ENCODE data around the gene TMEM151B. TPM values are rescaled to one million over a fixed set of nuclear protein-coding genes. Genes with fewer than 3 reads are reported as not detected.

TMEM151B gene
- total RNA-seq, 4 donors from 2014 or later = 0.10 to 0.15 TPM; not detected in 2

DNA sequence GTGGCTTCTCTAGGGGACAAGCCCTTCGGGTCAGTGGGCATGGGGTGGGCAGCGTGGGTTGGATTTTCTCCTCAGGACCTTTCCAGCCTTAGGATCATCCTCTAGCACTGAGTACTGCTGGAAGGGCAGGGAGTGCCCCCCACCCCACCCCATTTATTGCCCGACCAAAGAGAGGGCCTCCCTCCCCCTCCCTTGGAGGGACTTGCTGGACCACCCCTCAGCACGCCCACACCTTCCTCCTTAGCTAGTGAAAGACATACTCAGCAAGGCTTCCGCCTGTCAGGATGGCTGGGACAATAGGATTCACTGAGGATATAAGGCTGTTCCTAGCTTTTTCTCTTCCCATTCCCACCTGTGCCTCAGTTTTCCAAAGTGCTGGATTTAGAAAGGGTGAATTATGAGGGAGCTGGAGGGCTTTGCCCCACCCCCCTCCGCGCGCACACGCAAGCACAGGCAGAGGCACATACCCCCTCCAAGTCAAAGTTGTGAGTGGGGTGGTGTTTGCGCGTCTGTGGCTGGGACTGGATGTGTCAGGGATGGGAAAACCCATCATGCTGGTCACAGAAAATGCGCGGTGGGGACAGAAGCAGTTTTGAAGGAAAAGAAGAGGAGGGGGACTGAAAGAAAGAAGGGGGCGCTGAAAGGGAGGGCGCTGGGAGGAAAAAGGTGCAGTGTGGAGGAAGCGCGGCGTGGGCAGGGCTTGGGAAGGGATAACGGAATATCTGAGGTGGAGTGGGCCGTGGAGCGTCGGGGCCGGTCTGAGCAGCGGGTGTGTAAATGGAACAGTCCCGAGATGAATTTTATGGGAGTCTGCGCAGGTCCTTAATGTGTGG is 47.5 kb upstream of the TMEM151B start:
- WGBS = 18% methylated on average over 26 of the region's 26 CpGs

DNA sequence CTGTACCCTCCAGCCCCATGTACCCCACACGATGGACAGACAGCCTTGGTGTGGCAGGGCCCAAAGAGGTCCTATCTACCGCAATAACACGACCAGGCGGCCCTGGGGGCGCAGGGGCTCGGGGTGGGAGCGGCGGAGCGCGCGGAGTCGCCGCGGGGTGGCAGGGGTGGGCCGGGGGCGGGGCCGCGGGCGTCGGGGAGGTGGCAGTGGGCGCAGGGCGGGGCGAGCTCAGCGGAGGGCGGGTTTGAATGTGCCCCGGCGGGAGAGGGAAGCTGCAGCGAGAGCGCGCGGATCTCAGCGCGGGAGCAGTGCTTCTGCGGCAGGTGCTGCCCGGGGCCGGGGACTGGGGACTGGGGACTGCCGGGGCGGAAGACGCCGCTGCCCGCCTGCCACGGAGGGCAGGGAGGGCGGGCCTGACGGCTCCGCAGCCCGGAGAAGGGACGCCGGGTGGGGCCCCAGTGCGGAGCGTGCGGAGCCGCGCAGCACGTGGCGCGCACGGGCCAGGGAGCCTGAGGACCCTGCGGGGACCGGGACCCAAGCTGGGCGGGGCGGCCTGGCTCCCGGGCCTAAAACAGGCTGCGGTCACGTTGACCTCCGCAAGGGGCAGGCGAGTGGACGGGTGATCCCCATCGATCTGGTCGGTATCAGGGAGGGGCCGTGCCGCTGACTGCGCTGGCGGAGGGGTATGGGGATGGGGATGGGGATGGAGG is 46.8 kb upstream of the TMEM151B start, which contains the start of gene SLC29A1:
SLC29A1 (plus strand) TSS at position 277 of the 710 bp plus-strand sequence. CDS start 3,719 bp downstream, outside the sequence.
- H3K27ac ChIP-seq = peak within 1 kb of the TSS; percentile 92
- H3K9me3 ChIP-seq = no peaks in the 10 kb centered on the region
- peak in 1 of 2 donors; percentile 83 for DNase-seq (ENCODE audit: low spot score in 2 of 2)
- H3K4me1 ChIP-seq = peaks cover 98% of the 10 kb centered on the region
- no peak for TF ChIP-seq POLR2AphosphoS5 (IDR thresholded peaks at IDR 0.05)
- TF ChIP-seq, protein P1, sequence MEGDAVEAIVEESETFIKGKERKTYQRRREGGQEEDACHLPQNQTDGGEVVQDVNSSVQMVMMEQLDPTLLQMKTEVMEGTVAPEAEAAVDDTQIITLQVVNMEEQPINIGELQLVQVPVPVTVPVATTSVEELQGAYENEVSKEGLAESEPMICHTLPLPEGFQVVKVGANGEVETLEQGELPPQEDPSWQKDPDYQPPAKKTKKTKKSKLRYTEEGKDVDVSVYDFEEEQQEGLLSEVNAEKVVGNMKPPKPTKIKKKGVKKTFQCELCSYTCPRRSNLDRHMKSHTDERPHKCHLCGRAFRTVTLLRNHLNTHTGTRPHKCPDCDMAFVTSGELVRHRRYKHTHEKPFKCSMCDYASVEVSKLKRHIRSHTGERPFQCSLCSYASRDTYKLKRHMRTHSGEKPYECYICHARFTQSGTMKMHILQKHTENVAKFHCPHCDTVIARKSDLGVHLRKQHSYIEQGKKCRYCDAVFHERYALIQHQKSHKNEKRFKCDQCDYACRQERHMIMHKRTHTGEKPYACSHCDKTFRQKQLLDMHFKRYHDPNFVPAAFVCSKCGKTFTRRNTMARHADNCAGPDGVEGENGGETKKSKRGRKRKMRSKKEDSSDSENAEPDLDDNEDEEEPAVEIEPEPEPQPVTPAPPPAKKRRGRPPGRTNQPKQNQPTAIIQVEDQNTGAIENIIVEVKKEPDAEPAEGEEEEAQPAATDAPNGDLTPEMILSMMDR (IDR thresholded peaks at IDR 0.05) = no peak
- no peak for TF ChIP-seq EP300 (IDR thresholded peaks at IDR 0.05)
- TF ChIP-seq POLR2A (IDR thresholded peaks at IDR 0.05) = no peak
- no peaks in the 10 kb centered on the region for H3K36me3 ChIP-seq
- peak within 1 kb of the TSS; percentile 81 for H3K4me3 ChIP-seq
- H3K27me3 ChIP-seq = no peaks in the 10 kb centered on the region
- 0% methylated on average over 2 of the region's 73 CpGs for WGBS

More for the DNA sequence above, 47.5 kb upstream of the TMEM151B start:
- H3K27me3 ChIP-seq = no peaks in the 10 kb centered on the region
- H3K36me3 ChIP-seq = no peaks in the 10 kb centered on the region
- peak overlapping the region; percentile 92 for H3K27ac ChIP-seq
- peak overlapping the region; percentile 81 for H3K4me3 ChIP-seq
- H3K9me3 ChIP-seq = no peaks in the 10 kb centered on the region
- DNase-seq (ENCODE audit: low spot score in 2 of 2) = no peak
- H3K4me1 ChIP-seq = peaks cover 98% of the 10 kb centered on the region
- TF ChIP-seq POLR2AphosphoS5 (IDR thresholded peaks at IDR 0.05) = peak in 1 of 3 donors; percentile 14
- TF ChIP-seq EP300 (IDR thresholded peaks at IDR 0.05) = no peak
- TF ChIP-seq POLR2A (IDR thresholded peaks at IDR 0.05) = no peak
- TF ChIP-seq, protein P1 (IDR thresholded peaks at IDR 0.05) = peak in 1 of 2 donors; percentile 4

DNA sequence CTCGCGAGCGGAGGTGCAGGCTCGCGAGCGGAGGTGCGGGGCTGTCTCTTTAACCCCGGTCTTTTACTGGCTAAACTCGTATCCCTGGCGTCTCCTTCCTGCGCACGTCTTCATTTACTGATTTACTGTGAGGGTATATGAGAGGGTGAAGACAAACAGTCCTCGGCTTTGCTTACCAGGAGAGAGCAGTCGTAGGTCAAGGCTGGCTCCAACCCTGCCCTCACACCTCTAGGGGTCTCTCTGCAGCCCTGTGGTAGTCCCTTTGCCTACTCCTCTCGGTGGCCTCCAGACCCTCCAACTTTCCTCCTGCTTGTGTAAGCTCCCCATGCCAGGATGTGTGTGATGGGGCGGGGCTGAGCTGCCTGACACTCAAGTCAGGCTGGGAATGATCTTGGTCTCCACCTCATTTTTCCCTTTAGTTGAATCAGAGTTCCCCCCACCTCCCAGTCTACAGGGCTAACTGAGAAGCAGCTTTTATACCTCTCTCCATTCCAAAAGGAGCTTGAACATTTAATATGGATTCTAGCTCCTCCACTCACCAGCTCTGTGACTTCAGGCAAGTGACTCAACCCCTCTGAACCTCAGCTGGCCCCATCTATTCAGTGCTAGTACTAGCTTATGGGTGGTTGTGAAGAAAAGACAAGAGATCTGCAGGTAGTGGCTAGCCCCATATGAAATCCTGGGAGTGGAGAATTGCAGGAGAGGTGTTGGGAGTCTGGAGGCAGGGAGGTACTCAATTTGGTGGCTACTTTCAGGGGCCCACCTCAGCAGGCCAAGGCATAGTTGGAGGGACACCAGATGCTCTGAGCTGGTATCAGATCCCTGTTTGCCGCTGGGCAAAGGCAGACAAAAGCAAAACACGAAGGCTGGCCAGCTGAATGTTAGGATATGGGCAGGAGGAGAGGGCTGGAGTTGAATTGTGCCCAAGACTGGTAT is 46.0 kb upstream of the TMEM151B start:
- peak overlapping the region; percentile 92 for H3K27ac ChIP-seq
- H3K9me3 ChIP-seq = no peaks in the 10 kb centered on the region
- TF ChIP-seq, protein P1 (IDR thresholded peaks at IDR 0.05) = no peak
- TF ChIP-seq EP300 (IDR thresholded peaks at IDR 0.05) = no peak
- TF ChIP-seq POLR2AphosphoS5 (IDR thresholded peaks at IDR 0.05) = no peak
- TF ChIP-seq POLR2A (IDR thresholded peaks at IDR 0.05) = no peak
- WGBS = 20% methylated on average over 9 of the region's 18 CpGs
- no peaks in the 10 kb centered on the region for H3K36me3 ChIP-seq
- H3K27me3 ChIP-seq = no peaks in the 10 kb centered on the region
- peak overlapping the region; percentile 81 for H3K4me3 ChIP-seq
- no peak for DNase-seq (ENCODE audit: low spot score in 2 of 2)
- peaks cover 95% of the 10 kb centered on the region for H3K4me1 ChIP-seq

DNA sequence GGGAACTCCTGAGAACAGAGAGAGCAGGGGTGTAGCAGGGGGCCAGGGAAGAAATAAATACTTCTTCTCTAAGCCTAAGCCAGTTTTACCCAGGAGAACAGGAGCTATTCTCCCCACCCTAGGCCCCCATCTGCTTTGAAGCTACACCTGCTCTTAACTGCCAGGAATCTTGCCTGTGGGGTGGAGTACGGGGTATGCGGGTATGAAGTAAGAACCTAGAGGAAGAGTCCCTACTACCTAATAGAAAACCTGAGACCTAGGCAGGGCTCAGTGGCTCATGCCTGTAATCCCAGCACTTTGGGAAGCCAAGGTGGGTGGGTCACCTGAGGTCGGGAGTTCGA is 45.3 kb upstream of the TMEM151B start:
- peak overlapping the region; percentile 81 for H3K4me3 ChIP-seq
- no peaks in the 10 kb centered on the region for H3K9me3 ChIP-seq
- H3K27me3 ChIP-seq = no peaks in the 10 kb centered on the region
- H3K4me1 ChIP-seq = peaks cover 89% of the 10 kb centered on the region
- TF ChIP-seq POLR2A (IDR thresholded peaks at IDR 0.05) = no peak
- TF ChIP-seq, protein P1 (IDR thresholded peaks at IDR 0.05) = no peak
- TF ChIP-seq POLR2AphosphoS5 (IDR thresholded peaks at IDR 0.05) = no peak
- no peak for TF ChIP-seq EP300 (IDR thresholded peaks at IDR 0.05)
- no peak overlapping the region for H3K27ac ChIP-seq
- DNase-seq (ENCODE audit: low spot score in 2 of 2) = no peak
- 69% methylated on average over 4 of the region's 4 CpGs for WGBS
- peaks cover 4% of the 10 kb centered on the region for H3K36me3 ChIP-seq
